Measurements from ENCODE around the gene IPPK. TPM values are rescaled to one million over a fixed set of nuclear protein-coding genes. Genes with fewer than 3 reads are reported as not detected.

The IPPK gene
- total RNA-seq, 1 experiment from 2014 or later: 10.6 TPM

- TF ChIP-seq EZH2 (IDR thresholded peaks at IDR 0.05; ENCODE audit: low read length, unreplicated experiment): no peak
- no peak for TF ChIP-seq CTCF (conservative IDR thresholded peaks at IDR 0.05; ENCODE audit: low read depth, low read length)
- TF ChIP-seq EZH2phosphoT487 (IDR thresholded peaks at IDR 0.05; ENCODE audit: borderline replicate concordance, low read length): no peak
- Histone ChIP-seq H3K27ac (ENCODE audit: low read length) (no peak overlapping the region), H4K20me1 (ENCODE audit: low read length) (no peaks in the 10 kb centered on the region), H3K27me3 (ENCODE audit: low read length) (no peaks in the 10 kb centered on the region), H3K9ac (ENCODE audit: low read length) (no peak overlapping the region), H2AFZ (ENCODE audit: low read length) (no peak overlapping the region), H3K4me1 (ENCODE audit: insufficient read depth, low read length) (peaks cover 16% of the 10 kb centered on the region), H3K36me3 (ENCODE audit: low read depth, low read length) (peaks cover 10% of the 10 kb centered on the region; the same call in 1 of the 2 replicates), H3K4me2 (ENCODE audit: low read length) (no peak overlapping the region), H3K79me2 (ENCODE audit: low read length) (no peaks in the 10 kb centered on the region), H3F3A (ENCODE audit: low read length, unreplicated experiment) (no peaks in the 10 kb centered on the region), H3K9me2 (replicated peaks; ENCODE audit: low read length) (no peaks in the 10 kb centered on the region), H3K4me3 (ENCODE audit: low read length) (no peak overlapping the region), H3K9me3 (ENCODE audit: low read length) (no peaks in the 10 kb centered on the region)
- CTCF ChIA-PET: no interaction called here
- ATAC-seq: no peak
- BruUV-seq (replicated peaks): no TSS peak
- POLR2A ChIA-PET (ENCODE audit: unreplicated experiment): no interaction called here
- DNase-seq: no peak
- intact Hi-C loops (cut with micrococcal nuclease): loop anchor here (10.0 kb wide), 1 partner anchor 116 kb away; no protein-coding TSS in a partner anchor
These were observed 49.1 kb downstream of the IPPK start for GRCh38 chr9:92620845-92621244.

- Histone ChIP-seq H3K4me1 (ENCODE audit: insufficient read depth, low read length) (peaks cover 6% of the 10 kb centered on the region; the same call in 1 of the 2 replicates), H3F3A (ENCODE audit: low read length, unreplicated experiment) (no peaks in the 10 kb centered on the region), H3K9ac (ENCODE audit: low read length) (no peak overlapping the region), H3K4me2 (ENCODE audit: low read length) (no peak overlapping the region), H3K36me3 (ENCODE audit: low read depth, low read length) (peaks cover 10% of the 10 kb centered on the region; the same call in 1 of the 2 replicates), H4K20me1 (ENCODE audit: low read length) (no peaks in the 10 kb centered on the region), H2AFZ (ENCODE audit: low read length) (no peak overlapping the region), H3K9me2 (replicated peaks; ENCODE audit: low read length) (no peaks in the 10 kb centered on the region), H3K79me2 (ENCODE audit: low read length) (no peaks in the 10 kb centered on the region), H3K27ac (ENCODE audit: low read length) (no peak overlapping the region), H3K27me3 (ENCODE audit: low read length) (no peaks in the 10 kb centered on the region), H3K4me3 (ENCODE audit: low read length) (no peak overlapping the region), H3K9me3 (ENCODE audit: low read length) (no peaks in the 10 kb centered on the region)
- BruUV-seq (replicated peaks): no TSS peak
- CTCF ChIA-PET: no interaction called here
- ATAC-seq: no peak
- POLR2A ChIA-PET (ENCODE audit: unreplicated experiment): no interaction called here
- no peak for DNase-seq
- intact Hi-C loops (cut with micrococcal nuclease): loop anchor here (10.0 kb wide), 1 partner anchor 115 kb away; no protein-coding TSS in a partner anchor
- TF ChIP-seq EZH2 (IDR thresholded peaks at IDR 0.05; ENCODE audit: low read length, unreplicated experiment) (no peak), CTCF (conservative IDR thresholded peaks at IDR 0.05; ENCODE audit: low read depth, low read length) (no peak), EZH2phosphoT487 (IDR thresholded peaks at IDR 0.05; ENCODE audit: borderline replicate concordance, low read length) (no peak)
These were observed 50.2 kb downstream of the IPPK start for GRCh38 chr9:92619601-92620300.

GRCh38 chr9:92618633-92619225 is 51.2 kb downstream of the IPPK start:
- no peak overlapping the region for H3K9ac ChIP-seq (ENCODE audit: low read length)
- ATAC-seq: no peak
- intact Hi-C loops (cut with micrococcal nuclease): no loop called here
- no peaks in the 10 kb centered on the region for H3K79me2 ChIP-seq (ENCODE audit: low read length)
- TF ChIP-seq EZH2 (IDR thresholded peaks at IDR 0.05; ENCODE audit: low read length, unreplicated experiment) (no peak), EZH2phosphoT487 (IDR thresholded peaks at IDR 0.05; ENCODE audit: borderline replicate concordance, low read length) (no peak), CTCF (conservative IDR thresholded peaks at IDR 0.05; ENCODE audit: low read depth, low read length) (no peak)
- DNase-seq: no peak
- no peak overlapping the region for H2AFZ ChIP-seq (ENCODE audit: low read length)
- H3F3A ChIP-seq (ENCODE audit: low read length, unreplicated experiment): no peaks in the 10 kb centered on the region
- no peaks in the 10 kb centered on the region for H3K27me3 ChIP-seq (ENCODE audit: low read length)
- no TSS peak for BruUV-seq (replicated peaks)
- H3K27ac ChIP-seq (ENCODE audit: low read length): no peak overlapping the region
- H4K20me1 ChIP-seq (ENCODE audit: low read length): no peaks in the 10 kb centered on the region
- H3K4me1 ChIP-seq (ENCODE audit: insufficient read depth, low read length): no peaks in the 10 kb centered on the region
- peaks cover 10% of the 10 kb centered on the region; the same call in 1 of the 2 replicates for H3K36me3 ChIP-seq (ENCODE audit: low read depth, low read length)
- ChIA-PET CTCF (no interaction called here), POLR2A (ENCODE audit: unreplicated experiment) (no interaction called here)
- H3K9me3 ChIP-seq (ENCODE audit: low read length): no peaks in the 10 kb centered on the region
- H3K4me2 ChIP-seq (ENCODE audit: low read length): no peak overlapping the region
- H3K4me3 ChIP-seq (ENCODE audit: low read length): no peak overlapping the region
- H3K9me2 ChIP-seq (replicated peaks; ENCODE audit: low read length): no peaks in the 10 kb centered on the region
